HG03175 (cell line): ENCODE measurements around the gene MINAR2.

Experiments used
- ATAC-seq: cut with Tn5 transposase; IDR thresholded peaks from one replicate; pipeline ENCODE4 v1.9.1; 2021; ENCODE audit warnings: mild to moderate bottlenecking, moderate library complexity; ENCODE audit not compliant: unreplicated experiment

Gene MINAR2, protein sequence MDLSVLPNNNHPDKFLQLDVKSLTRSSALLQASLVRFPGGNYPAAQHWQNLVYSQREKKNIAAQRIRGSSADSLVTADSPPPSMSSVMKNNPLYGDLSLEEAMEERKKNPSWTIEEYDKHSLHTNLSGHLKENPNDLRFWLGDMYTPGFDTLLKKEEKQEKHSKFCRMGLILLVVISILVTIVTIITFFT

GRCh38 chr5:129747572-129748407 is at the start of gene MINAR2:
Gene MINAR2 (plus strand): TSS chr5:129748094. CDS start chr5:129748191, 97 bp downstream.
- ATAC-seq = no peak

GRCh38 chr5:129698661-129699060 is 49.2 kb upstream of the MINAR2 start:
- ATAC-seq = no peak

DNA sequence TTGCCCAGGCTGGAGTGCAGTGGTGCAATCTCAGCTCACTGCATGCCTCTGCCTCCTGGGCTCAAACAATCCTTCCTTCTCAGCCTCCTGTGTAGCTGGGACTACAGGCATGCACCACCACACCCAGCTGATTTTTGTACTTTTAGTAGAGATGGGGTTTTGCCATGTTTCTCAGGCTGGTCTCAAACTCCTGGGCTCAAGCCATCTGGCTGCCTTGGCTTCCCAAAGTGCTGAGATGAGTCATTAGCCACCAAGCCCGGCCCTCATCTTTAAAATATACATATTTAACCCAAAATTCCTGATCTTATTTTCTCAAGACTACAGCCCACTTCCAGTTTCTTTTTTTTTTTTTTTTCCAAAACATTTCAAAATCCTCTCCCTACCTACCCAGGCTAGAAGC is 31.7 kb upstream of the MINAR2 start:
- no peak for ATAC-seq

GRCh38 chr5:129716651-129717050 is 31.2 kb upstream of the MINAR2 start:
- no peak for ATAC-seq

- no peak for ATAC-seq
Measured at GRCh38 chr5:129717751-129718310, 30.1 kb upstream of the MINAR2 start.

- no peak for ATAC-seq
Measured at GRCh38 chr5:129718471-129719090, 29.3 kb upstream of the MINAR2 start.

DNA sequence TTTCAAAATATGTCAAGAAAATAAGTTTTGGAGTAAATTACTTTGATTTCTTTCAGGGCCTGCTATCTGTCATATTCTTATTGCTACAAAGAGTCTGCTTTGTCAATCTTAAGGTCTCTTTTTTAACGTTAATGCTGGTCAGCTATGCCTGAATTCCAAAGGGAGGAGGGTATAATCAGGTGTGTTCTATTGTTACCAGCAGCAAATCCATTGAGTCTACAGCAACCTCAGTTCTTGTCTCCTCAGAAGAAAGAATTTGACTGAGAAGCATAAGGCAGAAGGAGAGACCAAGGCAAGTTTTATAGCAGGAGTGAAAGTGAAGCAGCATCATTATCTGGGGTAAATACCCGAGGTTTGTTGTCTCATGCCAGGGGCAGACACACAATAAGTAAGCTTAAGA is 23.7 kb upstream of the MINAR2 start:
- ATAC-seq = no peak

DNA sequence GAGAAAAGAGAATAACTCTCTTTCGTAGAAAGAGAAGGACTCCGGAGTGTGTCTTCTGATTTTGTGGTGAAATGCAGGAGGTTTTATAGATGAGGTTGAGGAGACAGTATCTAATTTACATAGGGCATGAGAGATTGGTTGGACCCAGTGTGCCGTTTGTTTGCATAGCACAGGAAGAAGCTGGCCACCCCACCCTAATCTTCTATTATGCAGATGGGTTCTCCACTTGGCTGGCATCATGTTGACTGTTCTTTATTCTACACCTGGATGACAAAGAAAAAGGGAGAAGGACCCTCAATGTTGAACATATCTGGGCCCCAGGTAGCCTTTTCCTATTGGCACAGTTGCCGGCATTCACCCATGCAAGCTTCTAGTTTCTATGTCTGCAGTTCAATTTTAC is 23.2 kb upstream of the MINAR2 start:
- no peak for ATAC-seq

GRCh38 chr5:129739773-129740172 is 8.1 kb upstream of the MINAR2 start:
- ATAC-seq = no peak

- no peak for ATAC-seq
Measured at GRCh38 chr5:129743541-129744187, 4.2 kb upstream of the MINAR2 start.

DNA sequence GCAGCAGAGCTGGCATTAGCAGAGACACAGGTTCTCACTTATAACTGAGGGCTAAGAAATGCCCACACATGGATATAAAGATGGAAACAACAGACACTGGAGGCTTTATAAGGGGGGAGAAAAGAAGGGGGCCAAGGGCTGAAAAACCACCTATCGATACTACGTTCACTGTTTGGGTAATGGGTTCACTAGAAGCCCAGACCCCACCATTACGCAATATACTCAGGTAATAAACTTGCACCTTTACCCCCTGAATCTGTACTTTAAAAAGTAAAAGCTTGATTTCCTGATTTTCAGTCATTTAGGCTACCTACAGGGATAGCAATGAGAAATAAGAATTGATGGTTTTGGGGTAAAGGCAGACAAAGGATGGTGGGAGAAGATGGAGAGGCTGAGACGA is 1.9 kb upstream of the MINAR2 start:
- ATAC-seq = no peak

DNA sequence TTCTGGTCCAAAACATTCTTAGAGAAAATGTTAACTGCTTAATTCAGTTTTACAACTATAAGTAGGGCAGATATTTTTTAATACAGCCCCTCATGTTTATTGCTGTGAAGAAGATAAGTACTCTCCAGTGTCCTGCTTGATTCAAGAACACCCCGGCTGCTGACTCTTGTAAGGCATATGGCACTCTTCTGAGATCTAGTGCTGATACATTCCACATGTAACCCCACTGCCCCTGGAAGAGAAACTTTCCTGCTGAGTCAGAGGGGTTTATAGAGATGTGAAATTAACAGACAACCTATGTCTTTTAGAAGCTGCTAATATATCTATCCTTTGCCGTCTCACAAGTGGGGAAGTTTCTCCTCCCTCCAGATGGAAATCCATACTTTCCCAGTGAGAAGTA is 1.0 kb upstream of the MINAR2 start:
- no peak for ATAC-seq

DNA sequence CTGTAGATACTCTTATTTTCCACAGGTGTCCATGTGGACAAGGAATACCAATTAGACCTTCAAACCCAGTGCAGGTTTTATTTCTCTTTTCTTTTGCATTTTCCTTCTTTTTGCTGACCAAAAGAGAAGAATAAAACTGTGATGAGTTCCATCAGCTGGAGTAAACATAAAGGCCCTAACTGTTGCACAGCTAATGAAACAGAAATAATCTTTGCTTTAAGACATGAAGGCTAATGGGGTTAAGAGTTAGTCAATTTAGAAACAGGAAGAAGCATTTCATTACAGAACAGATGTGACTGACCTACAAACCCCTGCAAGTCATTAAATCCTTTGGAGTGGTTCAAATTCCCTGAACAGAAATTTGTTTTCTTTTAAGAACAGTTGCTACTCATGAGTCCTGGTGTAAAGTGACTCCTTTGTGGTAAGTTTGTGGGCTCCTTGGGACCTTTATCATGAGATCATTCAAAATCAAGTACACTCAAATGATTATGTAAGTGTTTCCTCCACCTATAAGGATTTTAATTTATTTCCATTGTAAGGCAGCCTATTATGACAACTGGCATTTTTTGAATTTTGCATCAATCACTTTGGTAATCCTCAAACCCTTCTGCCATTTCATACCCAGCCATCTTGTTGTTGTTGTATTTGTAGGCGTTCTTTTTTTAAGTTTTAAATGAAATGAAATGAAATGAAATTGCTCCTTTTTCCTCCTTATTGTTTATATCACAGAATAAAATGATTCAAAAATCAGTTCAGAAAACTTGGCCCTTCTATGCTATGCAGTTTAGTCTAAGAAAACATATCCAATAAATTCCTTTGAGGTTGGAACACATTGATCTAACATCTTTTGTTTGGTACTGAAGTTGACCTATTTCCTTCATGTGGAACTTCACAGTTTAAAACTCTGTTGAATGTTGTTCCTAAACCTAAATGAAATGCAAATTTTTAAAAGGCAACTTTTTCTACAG is 1.3 kb downstream of the MINAR2 start:
- no peak for ATAC-seq

DNA sequence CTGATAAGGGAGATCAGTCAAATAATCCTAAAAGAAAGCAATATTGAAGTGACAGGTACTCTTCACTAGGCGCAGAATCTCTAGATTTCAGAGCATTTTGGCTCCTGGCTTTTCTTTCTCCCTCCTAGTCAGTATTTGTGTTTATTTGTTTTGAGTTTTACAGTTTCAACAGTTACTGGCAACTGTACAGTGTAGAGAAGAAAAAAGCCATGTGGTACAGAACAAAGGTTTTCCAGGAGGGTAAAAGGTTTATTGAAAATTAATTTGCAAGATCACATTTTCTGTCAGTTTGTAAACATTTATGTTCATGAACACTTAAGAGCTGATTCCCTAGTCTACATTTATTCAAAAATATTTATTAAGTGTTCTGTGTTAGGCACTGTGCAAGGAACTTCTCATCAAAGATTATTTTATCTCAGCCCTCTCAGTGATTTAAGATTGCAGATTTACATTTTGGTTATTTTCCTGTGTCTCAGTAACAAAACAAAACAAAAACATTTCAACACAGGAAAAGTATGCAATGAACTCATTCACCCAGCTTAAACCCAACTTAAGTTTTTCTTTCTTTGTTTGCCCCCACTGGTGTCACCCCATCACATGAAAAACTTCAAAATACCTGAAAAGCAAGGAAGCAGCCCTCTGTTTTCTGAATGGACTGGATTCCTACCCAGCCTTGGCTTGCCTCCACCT is 12.9 kb downstream of the MINAR2 start:
- no peak for ATAC-seq

GRCh38 chr5:129763651-129764050 is 15.8 kb downstream of the MINAR2 start:
- no peak for ATAC-seq

- ATAC-seq = no peak
Measured at GRCh38 chr5:129766798-129767197, 18.9 kb downstream of the MINAR2 start.

DNA sequence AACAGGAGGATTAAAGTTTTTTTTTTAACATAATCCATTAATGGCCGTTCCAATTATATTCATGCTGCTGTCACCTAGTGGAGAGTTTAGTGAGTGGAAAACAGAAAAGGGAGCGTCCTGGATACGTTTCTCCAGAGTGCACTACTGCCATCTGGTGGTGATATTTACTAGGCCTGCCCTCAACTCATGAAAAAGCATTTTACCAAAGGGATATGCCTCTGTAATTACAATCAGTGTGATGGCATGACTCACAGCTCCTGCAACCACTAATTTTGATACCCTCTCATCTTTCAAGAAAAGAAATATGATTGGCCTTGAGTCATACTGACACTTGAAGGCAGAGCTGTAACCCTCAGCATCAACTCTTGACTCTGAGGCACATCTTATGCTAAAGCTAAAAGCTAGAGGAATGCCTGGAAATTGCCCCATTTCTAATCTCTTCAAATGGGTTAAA is 20.1 kb downstream of the MINAR2 start:
- peak; percentile 92 for ATAC-seq

GRCh38 chr5:129768735-129769134 is 20.8 kb downstream of the MINAR2 start:
- ATAC-seq = no peak

GRCh38 chr5:129770024-129770820 is 22.3 kb downstream of the MINAR2 start:
- ATAC-seq = no peak
